Measurements from ENCODE around the gene NF1.

GRCh38 chr17:31413874-31414549 is 319.2 kb downstream of the NF1 start:
- no peak for TF ChIP-seq POLR2AphosphoS5 (IDR thresholded peaks at IDR 0.05)
- no peak for TF ChIP-seq EP300 (IDR thresholded peaks at IDR 0.05; ENCODE audit: low read depth)
- no peak for TF ChIP-seq CTCF (IDR thresholded peaks at IDR 0.05)
- no peak for TF ChIP-seq POLR2A (IDR thresholded peaks at IDR 0.05)
